H1 (cell line): ENCODE data around the gene CBY1. TPM values are rescaled to one million over a fixed set of nuclear protein-coding genes. Genes with fewer than 3 reads are reported as not detected.

Experiments used
- CTCF ChIA-PET: fragments of 300-600 bp; sonication (Branson Sonifier 250); formaldehyde crosslinking; loops from one replicate; lab custom pipeline; 2021; ENCODE audit not compliant: partially characterized antibody; lab: Charles Lee
- POLR2A ChIA-PET: fragments of 300-600 bp; sonication (Branson Sonifier 250); formaldehyde crosslinking; loops from one replicate; lab custom pipeline; 2021; ENCODE audit warnings: inconsistent platforms; ENCODE audit not compliant: partially characterized antibody; lab: Charles Lee
- DNase-seq, 2 experiments: peaks; one replicate each; pipeline versions ENCODE4 v3.0.0 to v3.0.0-alpha.2; 2010 to 2022; ENCODE audit warnings: low spot score in 2 of 2, low read depth in 1 of 2, mixed read lengths in 1 of 2
- FAIRE-seq: peaks from 2 replicates; lab custom pipeline; 2011; peaks lifted over from hg19 to GRCh38; lab: Jason Lieb, UNC
- H2AFZ ChIP-seq: 2 replicates; pipeline ENCODE4 v1.8.1; 2012; ENCODE audit warnings: low read length, inconsistent platforms
- H2AK5ac ChIP-seq: 2 replicates; pipeline ENCODE4 v1.6.1; 2013; ENCODE audit warnings: low read depth, low read length
- H2BK120ac ChIP-seq: replicated peaks from 2 replicates; pipeline ENCODE3; 2013; ENCODE audit warnings: low read depth, low read length, inconsistent platforms
- H2BK12ac ChIP-seq: 2 replicates; pipeline ENCODE4 v1.6.1; 2013; ENCODE audit warnings: low read depth, low read length
- H2BK15ac ChIP-seq: 2 replicates; pipeline ENCODE4 v1.6.1; 2013; ENCODE audit warnings: low read length
- H2BK20ac ChIP-seq: 2 replicates; pipeline ENCODE4 v1.6.1; 2013; ENCODE audit warnings: low read length
- H2BK5ac ChIP-seq: 2 replicates; pipeline ENCODE4 v1.6.1; 2013; ENCODE audit warnings: low read depth, low read length
- H3K14ac ChIP-seq: 2 replicates; pipeline ENCODE4 v1.6.1; 2013; ENCODE audit warnings: inconsistent platforms; ENCODE audit not compliant: insufficient read length
- H3K18ac ChIP-seq: 2 replicates; pipeline ENCODE4 v1.6.1; 2013; ENCODE audit warnings: low read length; ENCODE audit errors: extremely low read depth
- H3K23ac ChIP-seq: 2 replicates; pipeline ENCODE4 v1.6.1; 2013; ENCODE audit warnings: inconsistent platforms; ENCODE audit not compliant: insufficient read length
- H3K23me2 ChIP-seq: 2 replicates; pipeline ENCODE4 v1.6.1; 2013; ENCODE audit warnings: low read depth, low read length
- H3K27ac ChIP-seq: 2 replicates; pipeline ENCODE4 v1.6.1; 2011; ENCODE audit warnings: low read depth, low read length, inconsistent platforms
- H3K27me3 ChIP-seq, 4 experiments: replicated peaks in 1 of 4; 1 replicate in 1 of 4; 2 replicates in 3 of 4; pipeline versions ENCODE4 v1.6.1 to v1.8.1; 2011 to 2013; ENCODE audit warnings: low read length in 3 of 4, mild to moderate bottlenecking in 3 of 4, inconsistent platforms in 2 of 4, mixed read lengths in 2 of 4, moderate library complexity in 1 of 4; ENCODE audit not compliant: control insufficient read depth in 3 of 4, insufficient read depth in 3 of 4; ENCODE audit errors: extremely low read depth in 1 of 4
- H3K36me3 ChIP-seq, 4 experiments: 2 replicates each; pipeline versions ENCODE4 v1.6.1 to v1.8.1; 2011 to 2013; ENCODE audit warnings: mild to moderate bottlenecking in 4 of 4, low read length in 3 of 4, moderate library complexity in 2 of 4, control low read depth in 1 of 4, inconsistent platforms in 1 of 4; ENCODE audit not compliant: insufficient read depth in 4 of 4, control insufficient read depth in 2 of 4
- H3K4ac ChIP-seq: replicated peaks from 2 replicates; pipeline ENCODE3; 2013; ENCODE audit warnings: low read length, low read depth, mixed read lengths, inconsistent platforms; ENCODE audit not compliant: insufficient read length
- H3K4me1 ChIP-seq, 4 experiments: replicated peaks in 1 of 4; 1 replicate in 1 of 4; 2 replicates in 3 of 4; pipeline versions ENCODE4 v1.6.1 to v1.8.1; 2011 to 2013; ENCODE audit warnings: low read length in 3 of 4, inconsistent platforms in 2 of 4, mixed read lengths in 1 of 4; ENCODE audit not compliant: insufficient read depth in 4 of 4, control insufficient read depth in 3 of 4
- H3K4me2 ChIP-seq, 2 experiments: 2 replicates each; pipeline versions ENCODE4 v1.6.1 to v1.8.1; 2011 to 2013; ENCODE audit warnings: low read depth in 2 of 2, low read length in 2 of 2, control low read depth in 1 of 2, inconsistent platforms in 1 of 2, mild to moderate bottlenecking in 1 of 2; ENCODE audit not compliant: insufficient read depth in 1 of 2
- H3K4me3 ChIP-seq, 4 experiments: fragments of 200-600, 300-600 bp in 1 of 4; sonication (generic), shearing (Covaris generic), sonication (Bioruptor Twin) in 1 of 4; 2 replicates each; pipeline versions ENCODE4 v1.5.1 to v1.8.1; 2011 to 2016; ENCODE audit warnings: low read length in 4 of 4, low read depth in 3 of 4, control low read depth in 2 of 4, inconsistent platforms in 2 of 4, mild to moderate bottlenecking in 2 of 4, mixed read lengths in 1 of 4, moderate library complexity in 1 of 4; ENCODE audit not compliant: insufficient read depth in 2 of 4; ENCODE audit errors: extremely low read depth in 1 of 4
- H3K56ac ChIP-seq: replicated peaks from 2 replicates; pipeline ENCODE3; 2013; ENCODE audit warnings: low read depth, mild to moderate bottlenecking, mixed read lengths, low read length, inconsistent platforms; ENCODE audit not compliant: insufficient read length
- H3K79me1 ChIP-seq: 2 replicates; pipeline ENCODE4 v1.6.1; 2013; ENCODE audit warnings: low read depth, low read length, control low read depth
- H3K79me2 ChIP-seq, 2 experiments: 2 replicates each; pipeline versions ENCODE4 v1.6.1 to v1.8.1; 2012 to 2013; ENCODE audit warnings: low read length in 2 of 2, mild to moderate bottlenecking in 2 of 2, inconsistent platforms in 1 of 2; ENCODE audit not compliant: insufficient read depth in 2 of 2, control insufficient read depth in 1 of 2
- H3K9ac ChIP-seq, 4 experiments: replicated peaks in 1 of 4; 1 replicate in 1 of 4; 2 replicates in 3 of 4; pipeline versions ENCODE4 v1.6.1 to v1.8.1; 2011 to 2013; ENCODE audit warnings: low read depth in 3 of 4, low read length in 3 of 4, control low read depth in 2 of 4, mild to moderate bottlenecking in 2 of 4, moderate library complexity in 2 of 4, inconsistent platforms in 1 of 4; ENCODE audit errors: extremely low read depth in 1 of 4
- H3K9me3 ChIP-seq, 2 experiments: 2 replicates each; pipeline versions ENCODE4 v1.6.1 to v1.8.1; 2012 to 2013; ENCODE audit warnings: mild to moderate bottlenecking in 2 of 2, moderate library complexity in 2 of 2, control low read depth in 1 of 2, inconsistent platforms in 1 of 2, low read depth in 1 of 2, low read length in 1 of 2, mixed read lengths in 1 of 2; ENCODE audit not compliant: insufficient read depth in 2 of 2
- H4K20me1 ChIP-seq, 2 experiments: replicated peaks in 1 of 2; 2 replicates each; pipeline versions ENCODE3 to v1.8.1; 2011 to 2013; ENCODE audit warnings: inconsistent platforms in 2 of 2, low read length in 2 of 2, mild to moderate bottlenecking in 1 of 2; ENCODE audit not compliant: insufficient read depth in 2 of 2, control insufficient read depth in 1 of 2
- H4K5ac ChIP-seq: 2 replicates; pipeline ENCODE4 v1.6.1; 2013; ENCODE audit warnings: low read length, low read depth, mixed read lengths, inconsistent platforms; ENCODE audit not compliant: insufficient read length
- H4K8ac ChIP-seq: 2 replicates; pipeline ENCODE4 v1.8.0; 2013; ENCODE audit warnings: mild to moderate bottlenecking, moderate library complexity, low read length, inconsistent platforms; ENCODE audit not compliant: insufficient read depth; ENCODE audit errors: extremely low read depth
- H4K91ac ChIP-seq: replicated peaks from 2 replicates; pipeline ENCODE3; 2013; ENCODE audit warnings: low read length, mixed read lengths, inconsistent platforms; ENCODE audit not compliant: insufficient read length
- JUN ChIP-seq: IDR thresholded peaks from 2 replicates; pipeline ENCODE4 v1.6.1; 2011; ENCODE audit warnings: low read depth, mild to moderate bottlenecking, improper control_type of control experiment, low read length
- WGBS, 2 experiments: shearing (Covaris generic) in 1 of 2; methylation state at CpG; one replicate each; pipeline versions ENCODE4 v1.1.6 to v1.1.7; 2013 to 2015; ENCODE audit warnings: low lambda C conversion rate in 2 of 2, mixed read lengths in 2 of 2, inconsistent platforms in 1 of 2, low coverage in 1 of 2, missing lambda C conversion rate in 1 of 2; ENCODE audit not compliant: insufficient replicate concordance in 2 of 2, insufficient coverage in 1 of 2, insufficient read length in 1 of 2; ENCODE audit errors: extremely low coverage in 1 of 2, missing lambda C conversion rate in 1 of 2; 5-methylcytosine and 5-hydroxymethylcytosine counted together
- polyA plus RNA-seq, 7 experiments: library from polyadenylated mRNA; depleted of rRNA in 3 of 7; stranded (reverse) in 5 of 7; unstranded in 2 of 7; fragments of >200 nt in 5 of 7; fragments of 200-250 nt in 2 of 7; gene quantifications; 1 replicate in 5 of 7; 2 replicates in 1 of 7; 4 replicates in 1 of 7; pipeline versions ENCODE4 v1.2.1 to v1.2.3, GENCODE V29; 2011 to 2013; ENCODE audit warnings: missing spikeins in 2 of 7, mixed read lengths in 2 of 7
- total RNA-seq: library from RNA; stranded (reverse); fragmentation: NEBNext Ultra II Directional; extraction: Animal tissue kit (Norgen Biotek cat#: 25700); gene quantifications from 2 replicates; pipeline ENCODE4 v1.2.1, GENCODE V29; 2021

CBY1 gene
- total and polyA plus RNA-seq, 2 of the 8 experiments (the other 6 are each of a cell fraction or from before 2014, with no cell fraction given) = 23.2 to 30.2 TPM

DNA sequence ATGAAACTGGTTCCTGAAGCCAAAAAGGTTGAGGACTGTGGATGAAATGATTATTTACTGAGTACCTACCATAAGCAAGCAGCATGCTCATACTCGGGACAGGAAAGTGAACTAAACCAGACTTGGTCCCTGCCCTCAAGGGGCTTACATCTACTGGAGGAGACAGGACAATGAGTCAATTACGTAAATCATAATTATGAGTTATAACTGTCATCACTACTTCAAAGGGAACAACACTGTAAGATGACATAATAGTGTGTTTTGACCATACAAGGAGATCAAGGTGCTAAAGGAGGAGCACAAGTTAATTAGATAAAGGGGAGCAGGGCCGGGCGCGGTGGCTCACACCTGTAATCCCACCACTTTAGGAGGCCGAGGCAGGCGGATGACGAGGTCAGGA lies 2.7 kb upstream of the CBY1 start:
- ChIA-PET CTCF (no interaction called here), POLR2A (interaction anchor here (0.7 kb wide), 1 partner anchor 38 kb away, joined by 3 read pairs; no protein-coding TSS in a partner anchor)
- Histone ChIP-seq H3K79me1 (no peaks in the 10 kb centered on the region), H3K27ac (no peak overlapping the region), H2BK12ac (no peak overlapping the region), H3K4me1 (peaks cover 0 to 5% (median 1%) of the 10 kb centered on the region in 4 experiments; a peak in 3 of 7 replicates), H3K4me2 (no peak overlapping the region), H3K14ac (no peak overlapping the region), H4K91ac (no peak overlapping the region), H3K4me3 (no peak overlapping the region), H4K20me1 (no peaks in the 10 kb centered on the region), H3K9ac (no peak overlapping the region), H3K56ac (no peak overlapping the region), H2BK5ac (no peak overlapping the region), H3K23me2 (peaks cover 5% of the 10 kb centered on the region), H4K8ac (no peak overlapping the region), H2BK20ac (no peak overlapping the region), H2BK15ac (no peak overlapping the region), H3K4ac (no peak overlapping the region), H4K5ac (no peak overlapping the region), H3K79me2 (0 out of 4 replicates have a peak, but pooled peaks cover 0 to 7% of the 10 kb centered on the region in 2 experiments), H3K23ac (no peak overlapping the region), H3K36me3 (peaks cover 0 to 8% (median 3%) of the 10 kb centered on the region in 4 experiments; a peak in 3 of 8 replicates), H2AFZ (no peak overlapping the region), H3K9me3 (no peaks in the 10 kb centered on the region), H2AK5ac (no peak overlapping the region), H3K27me3 (no peaks in the 10 kb centered on the region), H2BK120ac (no peak overlapping the region), H3K18ac (no peak overlapping the region)
- FAIRE-seq (no peak), DNase-seq (no peak)
- 96% methylated on average over 8 of the region's 8 CpGs; no CpG with 5 or more reads in 1 of the 2 experiments for WGBS, 2 experiments
- TF ChIP-seq JUN = no peak
